Measurements from ENCODE around the gene BIN1.

DNA sequence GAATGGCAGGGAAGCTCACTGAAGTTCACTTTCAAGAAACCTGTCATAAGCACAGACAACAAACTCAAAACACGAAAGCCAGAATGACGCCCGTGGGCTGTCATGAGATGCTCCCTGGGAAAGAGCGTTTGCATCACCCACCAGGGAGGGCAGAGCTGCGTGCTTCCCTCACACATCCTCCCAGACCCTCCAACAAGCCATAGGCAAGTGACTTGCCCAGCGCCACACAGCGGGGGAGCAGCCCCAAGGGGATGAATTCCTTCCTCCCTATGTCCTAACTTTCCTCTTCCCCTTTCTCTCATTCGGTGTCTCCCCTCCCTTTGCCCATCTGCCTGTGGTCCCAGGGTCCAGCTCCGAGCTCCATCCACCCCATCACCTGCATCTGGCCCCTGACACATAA lies 10.7 kb downstream of the BIN1 start:
- TF ChIP-seq POLR2A (IDR thresholded peaks at IDR 0.05): no peak
- no peak for TF ChIP-seq CTCF (IDR thresholded peaks at IDR 0.05 in 4 of 5, conservative IDR thresholded peaks at IDR 0.05 in 1 of 5)

Data from gastrocnemius medialis (tissue), 4 donors.